Dermis microvascular lymphatic vessel endothelial cell (primary cell): ENCODE results near the gene TLE4. TPM values are rescaled to one million over a fixed set of nuclear protein-coding genes. Genes with fewer than 3 reads are reported as not detected.
"Not testable (repeated sequence)": the region's sequence is repeated elsewhere in the genome, so short reads cannot be mapped to it uniquely, and the experiment has no call there.

Source experiments
- DNase-seq, 2 donors: peaks; one replicate each; pipeline versions ENCODE4 v3.0.0 to v3.0.0-alpha.2; 2010; ENCODE audit warnings: low read depth in 2 of 2
- total RNA-seq: library from RNA; depleted of rRNA; stranded (reverse); fragments of >200 nt; gene quantifications from 2 replicates; pipeline ENCODE4 v1.2.1, GENCODE V29; 2014

TLE4 gene
- total RNA-seq, 1 donor from 2014 or later, result 14.0 TPM

GRCh38 chr9:79731171-79731890 lies 159.6 kb downstream of the TLE4 start:
- no peak for DNase-seq

GRCh38 chr9:79735023-79735779 lies 163.4 kb downstream of the TLE4 start:
- DNase-seq, result no peak

GRCh38 chr9:79736051-79736450 lies 164.3 kb downstream of the TLE4 start:
- no peak for DNase-seq

GRCh38 chr9:79741381-79741780 lies 169.6 kb downstream of the TLE4 start:
- no peak for DNase-seq

GRCh38 chr9:79742110-79742721 lies 170.5 kb downstream of the TLE4 start:
- no peak for DNase-seq

GRCh38 chr9:79744521-79744920 lies 172.8 kb downstream of the TLE4 start:
- DNase-seq, result no peak

DNA sequence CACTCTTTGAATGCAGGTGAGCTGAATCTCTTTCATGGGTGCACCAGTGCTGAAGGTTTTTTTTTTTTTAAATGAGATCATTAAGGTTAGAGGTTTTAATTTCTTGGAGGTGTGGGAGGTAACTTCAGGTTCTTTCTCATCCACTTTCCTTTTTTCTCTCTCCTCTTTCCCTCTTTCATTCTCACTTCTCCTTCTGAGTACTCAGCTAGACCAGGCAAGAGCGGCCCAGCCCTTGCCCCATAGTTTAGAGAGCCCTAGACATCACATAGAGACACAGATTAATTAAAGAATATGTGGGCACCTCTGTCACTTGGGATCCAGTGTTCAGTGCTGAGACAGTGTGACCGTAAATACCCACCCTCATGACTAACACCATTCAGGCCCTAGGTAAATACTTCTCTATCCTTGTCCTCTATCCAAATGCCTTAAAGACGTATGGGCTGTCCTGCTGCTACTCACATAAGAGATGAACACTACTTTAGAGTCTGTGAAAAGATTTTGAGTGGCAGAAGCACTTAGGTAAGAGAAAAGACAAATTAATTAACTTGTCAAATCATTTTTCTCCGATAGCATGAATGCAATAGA lies 174.1 kb downstream of the TLE4 start:
- DNase-seq, result no peak

GRCh38 chr9:79751895-79752466 lies 180.2 kb downstream of the TLE4 start:
- not testable (repeated sequence) for DNase-seq

DNA sequence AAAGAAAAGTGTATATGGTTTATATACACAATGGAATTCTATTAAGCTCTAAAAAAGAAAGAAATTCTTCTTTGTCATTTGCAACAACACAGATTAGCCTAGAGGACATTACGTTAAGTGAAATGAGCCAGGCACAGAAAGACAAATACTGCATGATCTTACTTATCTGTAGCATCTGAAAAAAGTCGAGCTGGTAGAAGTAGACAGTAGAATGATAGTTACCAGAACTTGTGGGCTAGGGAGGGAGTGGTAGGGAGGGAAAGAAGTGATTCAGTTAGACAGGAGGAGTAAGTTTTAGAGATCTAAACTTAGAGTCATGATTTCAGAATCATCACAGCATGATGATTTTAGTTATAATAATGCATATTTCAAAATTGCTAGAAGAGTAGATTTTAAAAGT lies 184.6 kb downstream of the TLE4 start:
- DNase-seq, result no peak

GRCh38 chr9:79757074-79757473 lies 185.3 kb downstream of the TLE4 start:
- no peak for DNase-seq

DNA sequence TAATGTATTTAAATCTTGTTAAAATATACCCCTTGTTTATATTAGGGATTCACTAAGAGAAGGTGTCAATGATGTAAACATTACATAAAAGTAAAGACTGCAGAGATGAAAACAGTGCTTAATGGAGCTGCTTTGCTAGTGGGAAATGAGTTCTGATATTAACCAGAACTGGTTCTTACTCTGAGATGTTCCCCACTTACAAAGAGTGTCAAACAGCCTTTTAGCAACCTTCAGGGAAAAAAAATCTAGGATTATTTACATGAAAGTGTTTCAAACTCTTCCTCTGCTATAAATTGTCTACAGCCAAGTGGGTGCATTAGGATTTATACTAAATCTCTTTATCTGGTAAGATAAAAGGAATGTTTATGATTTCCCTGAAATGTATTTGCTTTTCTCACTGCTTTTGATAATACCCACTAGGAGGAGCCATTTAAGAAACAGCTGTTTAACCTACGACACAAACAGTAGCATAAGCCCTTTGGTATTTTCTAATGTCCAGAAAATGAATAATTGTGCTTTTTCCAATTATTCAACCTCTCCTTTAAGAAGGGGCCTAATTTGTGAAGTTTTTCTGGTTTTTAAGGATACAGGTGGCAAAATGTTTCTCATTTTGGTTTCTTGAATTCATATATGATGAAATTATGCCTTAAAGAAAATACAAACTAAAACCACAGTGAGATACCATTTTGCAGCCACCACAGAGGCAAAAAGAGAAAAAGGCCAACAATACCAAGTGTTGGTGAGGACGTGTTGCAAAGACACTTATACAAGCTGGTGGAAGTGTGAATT lies 186.3 kb downstream of the TLE4 start:
- DNase-seq, result peak in 1 of 2 donors; percentile 15

DNA sequence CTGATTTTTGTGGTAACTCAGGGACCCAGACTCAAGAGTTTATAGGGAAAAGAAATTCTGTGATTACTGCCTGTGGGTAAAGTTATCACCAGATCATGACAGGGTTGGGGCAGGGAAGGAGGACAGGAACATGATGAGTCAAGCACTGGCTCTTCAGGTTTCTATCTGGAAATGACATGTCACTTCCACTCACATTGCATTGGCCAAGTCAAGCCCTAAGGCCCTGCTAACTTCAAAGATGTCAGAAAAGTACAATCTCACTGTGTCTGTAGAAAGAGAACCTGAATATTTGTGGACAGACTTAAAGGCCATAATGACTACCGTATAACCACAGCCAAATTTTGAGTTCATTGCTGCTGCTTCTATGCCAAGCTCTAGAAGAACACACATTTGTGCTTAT lies 187.7 kb downstream of the TLE4 start:
- no peak for DNase-seq

DNA sequence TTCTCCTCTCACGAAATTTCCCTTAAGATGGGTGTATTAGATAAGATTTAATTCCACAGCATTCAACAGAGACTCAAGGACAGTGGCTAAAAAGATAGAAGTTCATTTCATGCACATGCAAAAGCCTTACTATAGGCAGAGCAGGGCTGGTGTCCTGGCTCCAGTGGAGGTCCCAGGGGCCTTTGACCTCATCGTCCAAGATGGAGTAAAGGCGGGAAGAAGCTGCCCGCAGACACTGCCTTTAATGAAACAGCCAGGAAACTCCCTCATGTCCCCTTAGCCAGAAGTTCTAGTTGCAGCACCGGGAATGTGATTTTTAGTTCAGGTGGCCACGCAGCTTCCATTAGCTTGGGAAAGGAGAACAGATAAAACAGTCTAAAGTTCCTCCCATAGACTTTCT lies 190.3 kb downstream of the TLE4 start:
- DNase-seq, result no peak

DNA sequence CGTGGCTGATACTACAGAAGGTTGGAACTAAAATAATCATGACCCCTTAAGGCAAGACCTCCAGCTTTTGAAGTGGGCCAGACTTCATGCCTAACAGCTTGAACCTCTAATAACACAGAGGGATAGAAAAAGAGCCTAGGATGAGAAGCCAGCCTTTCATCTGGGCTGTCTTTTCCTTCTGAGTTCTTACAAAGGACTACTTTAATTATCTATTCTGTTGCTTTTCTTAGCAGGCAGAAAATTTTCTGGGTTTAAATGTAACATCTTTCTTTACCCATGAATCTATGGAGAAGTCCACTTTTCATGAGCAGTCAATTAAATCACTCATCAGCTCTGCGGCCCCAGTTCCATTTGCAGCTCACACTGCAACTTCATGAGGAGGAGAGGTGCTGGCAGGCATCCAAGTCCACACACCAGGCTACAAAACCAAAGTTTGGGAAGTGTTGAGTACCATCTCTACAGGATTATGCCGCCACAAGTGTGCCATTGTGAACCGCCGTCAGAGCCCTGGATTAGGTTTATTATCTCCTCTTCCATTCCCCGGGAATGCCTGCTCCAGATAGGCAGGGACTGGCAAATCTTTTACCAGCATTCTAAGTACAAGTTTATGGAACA lies 192.0 kb downstream of the TLE4 start:
- no peak for DNase-seq

DNA sequence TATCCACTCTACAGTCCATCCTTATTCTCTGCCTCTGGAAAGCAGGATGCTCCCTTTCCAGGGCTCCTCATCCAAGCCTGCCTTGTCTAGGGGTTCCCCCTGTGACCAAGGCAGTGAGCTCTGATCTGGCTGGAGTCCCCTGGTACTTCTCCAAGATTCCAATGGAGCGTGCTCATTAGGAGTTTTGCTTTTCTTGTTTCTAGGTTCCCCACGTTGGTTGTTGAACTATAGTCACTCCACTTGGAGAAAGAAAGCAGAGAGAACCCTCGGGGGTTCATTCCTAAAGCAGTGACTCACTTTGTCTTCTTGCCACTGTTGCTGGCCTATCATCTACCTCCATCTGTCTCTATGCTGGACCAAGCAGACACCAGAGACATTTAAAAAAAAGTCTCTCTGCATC lies 192.6 kb downstream of the TLE4 start:
- DNase-seq, result no peak

- no peak for DNase-seq
Observed at GRCh38 chr9:79765466-79765865, 193.7 kb downstream of the TLE4 start.

DNA sequence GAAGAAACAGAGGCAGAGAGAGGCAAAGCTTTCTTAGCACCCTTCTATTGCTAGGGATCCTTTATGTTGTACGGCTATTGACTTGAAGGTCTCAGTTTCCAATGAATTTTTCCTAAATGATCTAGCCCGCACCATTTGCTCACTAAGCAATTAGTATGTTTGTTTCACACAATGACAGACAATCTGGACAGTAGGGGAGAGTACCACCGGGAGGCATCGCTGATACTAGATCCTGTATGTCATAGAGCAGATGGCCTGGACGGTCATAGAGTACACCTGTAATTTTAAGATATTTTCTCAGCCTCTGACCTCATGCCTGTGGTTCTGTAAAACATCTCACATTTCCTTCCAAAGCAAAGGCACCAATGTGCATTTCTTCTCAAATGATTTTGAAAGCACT lies 194.3 kb downstream of the TLE4 start:
- DNase-seq, result no peak

DNA sequence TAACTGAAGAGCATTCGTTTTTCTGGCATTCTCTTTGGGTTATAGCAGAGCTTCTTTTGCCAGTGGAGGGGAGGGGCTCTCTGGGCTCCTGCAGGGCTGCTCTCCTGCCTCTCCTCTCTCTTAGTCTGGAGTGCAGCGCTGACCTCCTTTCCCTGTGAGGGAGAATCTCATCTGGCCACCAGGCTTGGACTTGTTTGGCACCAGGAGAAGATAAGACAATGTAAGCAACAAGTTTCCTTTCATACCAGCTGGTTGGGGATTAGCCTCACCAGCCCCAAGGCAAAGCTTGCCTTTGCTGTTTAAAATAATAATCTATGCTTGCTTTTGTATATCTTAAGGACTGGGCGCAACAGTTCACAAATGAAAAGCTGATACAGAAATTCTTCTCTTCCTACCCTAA lies 196.4 kb downstream of the TLE4 start:
- no peak for DNase-seq

DNA sequence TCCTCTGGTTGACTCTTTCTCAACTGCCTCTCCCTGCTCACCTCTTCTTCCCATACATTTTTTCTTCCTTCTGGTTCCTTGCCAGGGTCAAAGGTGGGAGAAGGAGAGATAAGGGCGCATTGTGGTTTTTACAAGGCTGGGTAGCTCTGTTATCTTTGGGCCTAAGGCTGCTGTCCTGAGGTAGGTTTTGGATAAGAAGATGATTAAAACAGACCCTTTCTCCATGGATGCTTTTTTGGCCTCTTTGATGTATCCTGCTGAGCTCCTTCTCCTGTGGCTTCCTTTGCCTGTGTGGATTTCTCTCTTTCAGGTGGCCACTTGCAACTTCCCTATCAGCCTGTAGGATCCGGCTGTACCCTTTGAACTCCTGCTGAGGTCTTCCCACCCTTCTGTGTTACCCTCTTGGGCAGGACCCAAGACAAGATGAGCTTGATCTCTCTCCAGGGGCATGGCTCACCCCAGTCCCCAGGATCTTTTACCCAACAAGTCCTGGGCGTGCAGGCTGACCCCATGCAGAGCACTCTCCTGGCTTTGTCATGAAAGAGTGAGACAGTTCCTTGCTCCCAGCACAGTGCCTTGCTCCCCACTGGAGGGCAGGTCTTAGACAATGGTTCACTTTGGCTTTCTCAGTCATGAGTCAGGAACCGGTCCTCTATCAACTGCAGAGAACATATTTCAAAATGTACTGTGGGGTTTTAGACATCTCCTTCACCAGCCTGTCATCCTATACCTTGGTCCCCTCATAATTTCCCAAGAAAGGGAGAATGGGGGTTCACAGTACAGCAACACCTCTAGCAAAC lies 197.9 kb downstream of the TLE4 start:
- DNase-seq, result no peak

DNA sequence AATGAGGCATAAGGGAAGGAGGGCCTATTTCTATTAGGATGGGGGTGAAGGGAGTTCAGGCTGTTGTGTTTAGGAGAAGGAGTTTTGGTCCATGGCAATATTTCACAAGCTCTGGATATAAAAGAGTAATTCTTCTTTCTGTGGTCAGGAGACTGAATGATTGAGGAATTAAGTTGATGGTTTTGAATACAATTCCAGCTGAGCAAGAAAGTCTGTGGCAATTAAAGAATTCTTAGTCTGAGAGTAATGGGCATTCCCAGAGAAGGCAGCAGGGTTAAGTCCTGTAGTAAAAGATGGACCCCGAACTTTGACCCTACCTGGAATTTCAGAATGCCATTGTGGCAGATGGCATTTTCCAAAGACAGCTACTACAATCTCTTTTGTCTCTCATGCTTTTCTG lies 202.6 kb downstream of the TLE4 start:
- no peak for DNase-seq
